ENCODE results near the gene ROBO2.

ROBO2 gene

GRCh38 chr3:77372018-77372417 is 332.1 kb downstream of the ROBO2 start:
- DNase-seq (ENCODE audit: low spot score): no peak
- in situ Hi-C loops (cut with MboI; ENCODE audit: low sequenced_read_pairs, unreplicated experiment): no loop called here
- TF ChIP-seq, protein P1, sequence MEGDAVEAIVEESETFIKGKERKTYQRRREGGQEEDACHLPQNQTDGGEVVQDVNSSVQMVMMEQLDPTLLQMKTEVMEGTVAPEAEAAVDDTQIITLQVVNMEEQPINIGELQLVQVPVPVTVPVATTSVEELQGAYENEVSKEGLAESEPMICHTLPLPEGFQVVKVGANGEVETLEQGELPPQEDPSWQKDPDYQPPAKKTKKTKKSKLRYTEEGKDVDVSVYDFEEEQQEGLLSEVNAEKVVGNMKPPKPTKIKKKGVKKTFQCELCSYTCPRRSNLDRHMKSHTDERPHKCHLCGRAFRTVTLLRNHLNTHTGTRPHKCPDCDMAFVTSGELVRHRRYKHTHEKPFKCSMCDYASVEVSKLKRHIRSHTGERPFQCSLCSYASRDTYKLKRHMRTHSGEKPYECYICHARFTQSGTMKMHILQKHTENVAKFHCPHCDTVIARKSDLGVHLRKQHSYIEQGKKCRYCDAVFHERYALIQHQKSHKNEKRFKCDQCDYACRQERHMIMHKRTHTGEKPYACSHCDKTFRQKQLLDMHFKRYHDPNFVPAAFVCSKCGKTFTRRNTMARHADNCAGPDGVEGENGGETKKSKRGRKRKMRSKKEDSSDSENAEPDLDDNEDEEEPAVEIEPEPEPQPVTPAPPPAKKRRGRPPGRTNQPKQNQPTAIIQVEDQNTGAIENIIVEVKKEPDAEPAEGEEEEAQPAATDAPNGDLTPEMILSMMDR (IDR thresholded peaks at IDR 0.05; ENCODE audit: borderline replicate concordance, control extremely low read depth, extremely low read depth, insufficient read depth, missing control alignments): no peak

DNA sequence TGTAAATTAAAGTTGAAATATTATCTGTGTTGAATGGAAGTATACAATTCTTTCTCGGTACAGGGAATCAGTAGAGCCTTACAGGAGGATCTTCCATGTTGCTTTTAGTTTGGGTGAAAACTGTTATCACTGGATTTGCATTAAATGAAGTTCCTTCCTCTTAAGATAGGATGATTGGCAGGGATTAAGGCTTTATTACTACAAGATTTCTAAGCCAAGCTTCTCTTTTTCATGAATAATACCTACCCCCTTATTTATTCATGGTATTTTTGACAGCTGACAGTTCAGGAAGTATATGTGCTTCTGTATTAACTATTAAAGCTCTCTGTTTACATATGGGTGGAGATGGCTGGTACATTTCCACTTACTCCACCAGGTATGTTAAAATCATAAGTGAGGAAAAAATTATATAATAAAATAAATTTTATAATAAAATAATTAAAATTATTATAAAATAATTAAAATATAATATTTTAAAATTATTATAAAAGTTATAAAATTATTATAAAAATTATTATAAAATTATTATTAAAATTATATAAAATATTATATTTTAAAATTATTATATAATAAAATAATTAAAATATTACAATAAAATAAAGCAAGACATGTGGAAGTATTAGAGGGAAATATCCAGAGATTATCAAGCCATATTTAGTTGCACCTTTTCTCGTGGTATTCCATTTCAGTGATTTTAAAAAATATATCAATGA is 332.9 kb downstream of the ROBO2 start:
- in situ Hi-C loops (cut with MboI; ENCODE audit: low sequenced_read_pairs, unreplicated experiment): no loop called here
- DNase-seq (ENCODE audit: low spot score): no peak
- TF ChIP-seq, protein P1 (IDR thresholded peaks at IDR 0.05; ENCODE audit: borderline replicate concordance, control extremely low read depth, extremely low read depth, insufficient read depth, missing control alignments): no peak

DNA sequence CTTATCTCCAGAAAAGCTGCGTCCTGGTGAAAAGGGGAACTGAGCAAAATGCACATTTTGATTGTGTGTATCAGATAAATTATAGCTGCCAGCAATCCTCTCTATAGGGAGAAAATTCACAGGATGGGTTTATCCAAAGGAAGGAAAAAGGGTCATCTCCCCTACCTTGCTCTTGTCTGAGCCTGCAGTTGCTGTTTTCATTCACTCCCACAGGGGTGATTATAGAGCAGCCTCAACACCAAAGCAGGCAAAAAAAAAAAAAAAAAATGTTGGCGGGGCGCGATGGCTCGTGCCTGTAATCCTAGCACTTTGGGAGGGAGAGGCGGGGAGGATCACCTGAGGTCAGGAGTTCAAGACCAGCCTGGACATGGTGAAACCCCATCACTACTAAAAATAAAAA is 333.7 kb downstream of the ROBO2 start:
- TF ChIP-seq, protein P1 (IDR thresholded peaks at IDR 0.05; ENCODE audit: borderline replicate concordance, control extremely low read depth, extremely low read depth, insufficient read depth, missing control alignments): no peak
- in situ Hi-C loops (cut with MboI; ENCODE audit: low sequenced_read_pairs, unreplicated experiment): no loop called here
- no peak for DNase-seq (ENCODE audit: low spot score)

DNA sequence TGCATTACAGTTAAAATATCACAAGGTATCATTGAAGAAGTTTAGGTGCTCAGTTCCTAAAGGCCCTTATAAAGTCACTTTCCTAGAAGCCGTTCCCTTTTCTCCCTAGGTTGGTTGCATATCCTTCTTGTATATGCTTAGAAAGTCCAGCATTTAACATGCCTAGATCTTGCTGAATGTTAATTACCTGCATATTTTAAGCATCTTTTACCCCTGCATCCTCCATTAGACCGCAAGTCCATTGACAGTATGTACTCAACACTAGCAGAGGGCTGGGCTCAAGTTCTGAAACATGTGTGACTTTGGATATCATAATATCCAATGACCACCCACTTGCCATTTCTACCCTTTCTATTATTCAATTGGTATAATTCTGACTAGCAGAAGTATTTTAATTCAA is 336.6 kb downstream of the ROBO2 start:
- TF ChIP-seq, protein P1 (IDR thresholded peaks at IDR 0.05; ENCODE audit: borderline replicate concordance, control extremely low read depth, extremely low read depth, insufficient read depth, missing control alignments): no peak
- DNase-seq (ENCODE audit: low spot score): no peak
- in situ Hi-C loops (cut with MboI; ENCODE audit: low sequenced_read_pairs, unreplicated experiment): no loop called here

DNA sequence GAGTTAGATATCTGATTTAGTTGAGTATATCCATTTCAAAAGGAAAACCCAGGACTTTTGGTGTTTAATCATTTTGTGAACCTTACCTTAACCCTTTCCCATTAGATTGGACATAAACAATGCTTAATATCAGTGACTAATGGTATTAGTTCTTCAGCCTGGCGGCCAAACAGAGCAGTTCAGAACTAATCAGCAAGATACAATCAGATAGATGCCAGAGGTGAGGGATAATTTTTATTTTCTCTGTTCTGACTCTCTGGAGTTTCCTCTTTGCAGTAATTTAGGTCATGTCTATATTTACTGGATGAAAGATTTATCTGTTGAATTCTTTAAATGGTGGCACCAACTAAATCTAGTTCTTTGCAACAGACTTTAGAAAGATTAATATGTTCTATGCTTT is 337.8 kb downstream of the ROBO2 start:
- in situ Hi-C loops (cut with MboI; ENCODE audit: low sequenced_read_pairs, unreplicated experiment): no loop called here
- TF ChIP-seq, protein P1 (IDR thresholded peaks at IDR 0.05; ENCODE audit: borderline replicate concordance, control extremely low read depth, extremely low read depth, insufficient read depth, missing control alignments): no peak
- DNase-seq (ENCODE audit: low spot score): no peak

- in situ Hi-C loops (cut with MboI; ENCODE audit: low sequenced_read_pairs, unreplicated experiment): no loop called here
- DNase-seq (ENCODE audit: low spot score): no peak
- TF ChIP-seq, protein P1 (IDR thresholded peaks at IDR 0.05; ENCODE audit: borderline replicate concordance, control extremely low read depth, extremely low read depth, insufficient read depth, missing control alignments): no peak
Measured at GRCh38 chr3:77380136-77380535, 340.2 kb downstream of the ROBO2 start.
